ENCODE data around the gene SDK2.

DNA sequence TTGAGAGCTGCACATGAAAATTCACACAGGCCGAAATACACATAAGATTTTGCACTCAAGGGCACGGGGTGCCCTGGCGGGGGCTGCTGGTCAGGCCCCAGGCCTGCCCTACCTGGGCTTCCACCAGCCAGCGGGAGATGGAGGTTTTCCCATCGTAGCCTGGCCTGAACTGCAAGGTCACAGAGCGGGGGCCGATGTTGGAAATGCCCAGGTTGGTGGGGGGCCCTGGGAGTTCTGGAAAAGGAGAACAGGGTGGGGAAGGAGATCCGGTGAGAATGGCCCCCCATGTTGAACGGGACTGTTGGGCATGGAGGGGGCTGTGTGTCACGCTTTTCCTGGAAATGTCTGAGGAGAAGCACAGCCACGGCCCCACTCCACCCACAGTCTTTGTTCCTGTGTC lies 245.2 kb downstream of the SDK2 start:
- TF ChIP-seq, protein P1, sequence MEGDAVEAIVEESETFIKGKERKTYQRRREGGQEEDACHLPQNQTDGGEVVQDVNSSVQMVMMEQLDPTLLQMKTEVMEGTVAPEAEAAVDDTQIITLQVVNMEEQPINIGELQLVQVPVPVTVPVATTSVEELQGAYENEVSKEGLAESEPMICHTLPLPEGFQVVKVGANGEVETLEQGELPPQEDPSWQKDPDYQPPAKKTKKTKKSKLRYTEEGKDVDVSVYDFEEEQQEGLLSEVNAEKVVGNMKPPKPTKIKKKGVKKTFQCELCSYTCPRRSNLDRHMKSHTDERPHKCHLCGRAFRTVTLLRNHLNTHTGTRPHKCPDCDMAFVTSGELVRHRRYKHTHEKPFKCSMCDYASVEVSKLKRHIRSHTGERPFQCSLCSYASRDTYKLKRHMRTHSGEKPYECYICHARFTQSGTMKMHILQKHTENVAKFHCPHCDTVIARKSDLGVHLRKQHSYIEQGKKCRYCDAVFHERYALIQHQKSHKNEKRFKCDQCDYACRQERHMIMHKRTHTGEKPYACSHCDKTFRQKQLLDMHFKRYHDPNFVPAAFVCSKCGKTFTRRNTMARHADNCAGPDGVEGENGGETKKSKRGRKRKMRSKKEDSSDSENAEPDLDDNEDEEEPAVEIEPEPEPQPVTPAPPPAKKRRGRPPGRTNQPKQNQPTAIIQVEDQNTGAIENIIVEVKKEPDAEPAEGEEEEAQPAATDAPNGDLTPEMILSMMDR (IDR thresholded peaks at IDR 0.05; ENCODE audit: low read depth, low read length, poor library complexity, severe bottlenecking), result no peak
- TF ChIP-seq EZH2phosphoT487 (IDR thresholded peaks at IDR 0.05; ENCODE audit: borderline replicate concordance, low read length), result no peak

All from DOHH2 (cell line).